GDM1 (cell line): ENCODE results near the gene SDHA.
"Not testable (repeated sequence)": the region's sequence is repeated elsewhere in the genome, so short reads cannot be mapped to it uniquely, and the experiment has no call there.

Experiments
- DNase-seq: peaks from one replicate; lab custom pipeline; 2025; lab: John Stamatoyannopoulos, UW

Gene SDHA

DNA sequence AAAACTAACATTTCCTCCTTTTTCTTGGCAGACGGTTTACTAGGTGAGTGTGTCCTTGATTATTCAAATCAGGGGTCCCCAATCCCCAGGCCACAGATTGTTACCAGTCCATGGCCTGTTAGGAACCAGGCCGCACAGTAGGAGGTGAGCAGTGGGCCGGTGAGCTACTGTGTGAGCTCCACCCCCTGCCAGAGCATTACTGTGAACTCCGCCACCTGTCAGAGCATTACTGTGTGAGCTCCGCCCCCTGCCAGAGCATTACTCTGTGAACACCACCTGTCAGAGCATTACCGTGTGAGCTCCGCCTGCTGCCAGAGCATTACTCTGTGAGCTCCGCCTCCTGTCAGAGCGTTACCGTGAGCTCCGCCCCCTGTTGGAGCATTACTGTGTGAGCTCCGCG, 39.0 kb downstream of the SDHA start:
- no peak for DNase-seq

DNA sequence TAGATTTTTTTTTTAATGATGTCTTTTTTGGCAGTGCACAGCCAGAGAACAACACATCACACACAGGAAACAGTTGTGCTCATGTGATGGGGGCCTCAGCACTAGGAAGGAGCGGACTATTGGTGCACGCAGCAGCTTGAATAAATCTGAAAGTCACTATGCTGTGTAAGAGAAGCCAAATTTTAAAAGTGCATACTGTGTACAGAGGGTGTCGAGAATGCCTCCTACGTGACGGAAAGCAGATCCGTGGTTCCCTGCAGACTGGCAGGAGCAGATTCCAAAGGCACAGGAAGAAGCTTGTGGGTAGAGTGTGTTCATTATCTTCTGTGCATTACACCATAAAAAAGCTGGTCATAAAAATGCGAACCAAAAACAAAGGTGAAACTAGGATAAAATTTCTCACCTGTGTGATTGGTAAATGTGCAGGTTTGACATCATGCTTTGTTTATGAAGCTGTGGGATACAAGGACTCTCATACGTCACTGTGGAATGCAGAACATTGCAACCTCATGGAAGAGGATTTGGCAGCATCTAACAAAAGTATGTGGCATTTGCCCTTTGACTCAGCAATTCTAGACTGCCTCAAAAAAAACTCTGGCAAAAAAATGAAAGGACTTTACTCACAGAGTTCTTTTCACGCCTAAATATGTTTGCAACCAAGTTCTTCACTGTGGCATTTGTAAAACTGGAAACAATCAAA, 45.3 kb downstream of the SDHA start:
- not testable (repeated sequence) for DNase-seq

DNA sequence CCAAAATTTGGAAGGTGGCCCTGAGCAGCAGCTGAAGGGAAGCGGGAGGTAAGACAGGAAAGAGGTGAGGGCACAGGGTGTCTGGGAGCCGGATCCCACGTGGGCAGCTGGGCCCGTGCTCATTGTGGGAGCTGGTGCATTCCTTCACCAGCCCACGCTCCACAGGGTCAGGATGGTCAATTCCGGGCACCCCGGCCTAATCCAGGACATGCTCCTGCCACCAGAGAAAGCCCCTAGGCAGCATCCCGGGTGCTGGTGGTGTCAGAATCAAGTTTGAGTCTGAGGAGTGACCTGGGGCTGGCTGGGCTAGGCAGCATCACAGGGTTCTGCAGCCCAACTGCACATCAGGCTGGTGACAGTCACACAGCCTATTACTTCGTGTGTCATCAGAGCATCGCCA, 46.2 kb downstream of the SDHA start:
- DNase-seq = no peak

DNA sequence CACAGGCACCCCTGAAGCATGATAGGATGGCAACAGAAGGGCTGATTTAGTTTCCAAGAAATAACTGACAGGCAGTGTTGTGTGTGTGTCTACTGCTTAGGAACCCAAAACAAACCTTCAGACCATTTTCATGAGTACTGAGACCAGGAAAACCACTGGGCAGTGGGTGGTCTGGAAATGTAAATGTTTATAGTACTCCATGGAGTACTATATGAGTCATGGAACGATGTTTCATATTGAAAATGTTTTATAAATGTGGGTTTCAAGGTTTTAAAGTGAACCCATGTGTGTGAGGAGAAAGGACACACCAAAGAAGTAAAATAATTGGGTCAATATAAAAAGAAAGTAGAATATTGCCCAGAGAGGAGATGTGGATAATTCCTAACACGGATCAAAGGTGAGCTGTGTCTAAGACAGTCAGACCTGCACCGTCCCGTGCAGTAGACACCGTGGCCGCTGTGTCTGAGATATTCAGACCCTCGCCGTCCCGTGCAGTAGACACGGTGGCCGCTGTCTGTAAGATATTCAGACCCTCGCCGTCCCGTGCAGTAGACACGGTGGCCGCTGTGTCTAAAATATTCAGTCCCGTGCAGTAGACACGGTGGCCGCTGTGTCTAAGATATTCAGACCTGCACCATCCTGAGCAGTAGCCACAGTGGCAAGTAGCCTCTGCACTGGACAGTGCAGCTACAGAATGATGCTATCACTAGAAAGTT, 48.3 kb downstream of the SDHA start:
- DNase-seq = not testable (repeated sequence)

DNA sequence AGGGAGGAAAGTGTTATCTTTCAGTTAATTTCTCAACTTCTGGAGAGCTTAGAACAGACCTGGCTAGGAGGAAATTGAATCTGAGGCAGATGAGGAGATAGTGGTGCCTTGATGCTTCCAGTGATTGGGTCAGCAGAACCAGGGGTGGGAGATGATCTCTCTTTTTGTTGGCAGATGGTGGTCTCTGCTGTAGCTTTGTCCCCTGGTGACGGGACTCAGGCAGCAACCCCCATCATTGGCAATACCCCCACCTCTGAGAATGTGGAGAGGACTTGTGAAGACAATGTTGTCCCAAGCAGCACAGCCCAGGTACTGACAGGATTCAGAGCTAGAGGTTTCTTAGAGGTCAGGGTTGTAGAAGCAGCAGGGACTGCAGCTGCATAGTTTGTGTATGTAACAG, 49.6 kb downstream of the SDHA start:
- DNase-seq = no peak

DNA sequence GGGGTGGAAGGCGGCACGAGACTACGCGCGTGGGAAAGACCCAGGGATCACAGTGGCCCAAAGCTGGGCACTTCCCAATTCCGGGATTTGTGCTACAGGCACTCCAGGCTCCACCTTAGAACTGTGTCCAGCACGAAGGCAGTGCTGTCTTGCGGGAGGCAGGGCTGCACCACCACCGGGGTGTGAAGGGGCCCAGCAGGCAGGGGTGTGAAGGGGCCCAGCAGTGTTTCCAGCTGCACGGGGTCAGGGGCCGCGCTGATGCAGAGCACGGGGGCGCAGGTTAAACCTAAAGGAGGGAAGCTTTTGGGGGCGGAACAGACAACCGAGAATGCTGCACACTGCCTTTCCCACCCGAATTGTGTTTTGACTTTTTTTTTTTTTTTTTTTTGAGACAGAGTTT, 52.2 kb downstream of the SDHA start:
- DNase-seq = no peak

DNA sequence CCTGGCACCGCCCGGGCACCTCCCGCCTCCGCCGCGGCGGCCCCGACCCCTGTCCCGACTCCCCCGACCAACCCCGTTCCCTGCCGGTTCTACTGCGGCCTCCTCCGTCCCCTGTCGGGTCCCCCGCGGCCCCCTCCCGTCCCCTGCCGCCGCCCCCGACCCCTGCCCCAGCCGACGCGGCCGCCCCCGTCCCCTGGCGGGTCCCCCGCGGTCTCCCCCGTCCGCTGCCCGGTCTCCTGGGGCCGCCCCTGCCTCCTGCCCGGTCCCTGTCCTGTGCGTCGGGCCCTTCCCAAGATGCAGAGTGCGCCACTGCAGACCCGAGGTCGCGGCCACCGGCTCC, 53.7 kb downstream of the SDHA start:
- DNase-seq = not testable (repeated sequence)

DNA sequence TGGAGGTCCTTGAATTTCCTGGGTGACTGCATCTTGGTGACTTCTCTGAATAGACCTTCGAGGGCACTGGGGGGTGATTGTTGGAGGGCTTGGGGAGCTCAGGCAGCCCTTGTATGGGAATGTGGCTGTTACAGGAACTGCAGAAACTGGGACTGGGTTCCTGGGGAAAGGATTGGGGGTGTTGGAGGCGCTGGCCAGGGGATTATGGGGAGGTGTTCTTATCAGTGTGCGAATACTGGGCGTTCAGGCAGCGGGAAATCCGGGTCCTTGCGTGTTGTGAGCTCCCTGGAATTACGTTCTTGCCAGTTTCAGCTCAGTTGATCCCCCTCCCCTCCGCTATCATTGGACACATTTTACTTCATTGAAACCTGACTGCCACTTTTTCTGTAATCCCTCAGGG, 55.0 kb downstream of the SDHA start:
- DNase-seq = not testable (repeated sequence)

DNA sequence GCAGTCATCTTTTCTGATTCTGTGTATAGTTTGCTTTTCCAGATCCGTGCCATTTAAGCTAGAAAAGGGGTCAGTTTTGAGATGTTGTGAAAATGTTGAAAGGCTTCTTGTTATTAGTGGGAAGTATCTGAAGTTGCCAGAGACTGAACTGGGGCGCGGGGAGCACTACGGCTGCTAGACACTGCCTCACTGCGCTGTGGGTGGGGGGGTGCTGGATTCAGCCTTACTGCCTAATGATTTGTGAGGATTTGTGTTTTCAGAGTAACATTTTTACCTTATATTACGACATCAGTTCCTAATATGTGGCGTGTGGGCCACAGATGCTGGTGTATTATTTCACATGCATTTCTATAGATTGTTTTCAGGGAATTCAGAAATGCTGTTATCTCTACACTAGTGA, 55.4 kb downstream of the SDHA start:
- not testable (repeated sequence) for DNase-seq

DNA sequence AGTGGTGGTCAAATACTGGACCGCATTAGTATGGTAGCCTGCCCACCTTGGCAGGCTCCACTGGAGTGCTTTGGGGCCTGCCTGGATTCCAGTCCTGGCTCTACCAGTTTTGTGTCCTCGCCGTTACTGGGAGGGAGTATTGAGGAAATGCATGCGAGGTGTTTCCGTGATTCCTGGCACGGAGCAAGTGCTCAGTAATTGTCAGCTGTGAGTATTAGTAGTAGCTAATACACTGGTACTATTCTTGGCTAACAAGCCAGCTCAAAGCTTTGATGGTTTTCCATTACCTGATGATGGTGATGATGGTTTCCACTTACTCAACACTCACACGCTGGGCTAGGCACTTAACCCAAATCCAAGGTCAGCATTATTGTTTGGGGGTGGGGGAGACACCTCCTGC, 56.2 kb downstream of the SDHA start:
- DNase-seq = not testable (repeated sequence)

DNA sequence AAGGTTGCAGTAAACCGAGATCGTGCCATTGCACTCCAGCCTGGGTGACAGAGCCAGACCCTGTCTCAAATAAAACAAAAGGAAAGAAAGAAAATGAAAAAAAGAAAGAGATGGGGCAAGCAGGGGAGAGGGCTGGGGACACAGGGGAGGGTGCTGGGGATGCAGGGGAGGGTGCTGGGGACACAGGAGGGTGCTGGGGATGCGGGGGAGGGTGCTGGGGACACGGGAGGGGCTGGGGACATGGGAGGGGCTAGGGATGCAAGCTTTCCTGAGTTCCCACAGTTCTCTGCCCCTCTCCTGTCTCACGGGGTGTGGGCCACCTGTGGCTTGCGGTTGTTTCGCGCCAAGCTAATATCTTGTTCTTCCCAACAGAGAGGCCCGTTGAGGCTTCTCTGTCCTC, 60.5 kb downstream of the SDHA start:
- no peak for DNase-seq

DNA sequence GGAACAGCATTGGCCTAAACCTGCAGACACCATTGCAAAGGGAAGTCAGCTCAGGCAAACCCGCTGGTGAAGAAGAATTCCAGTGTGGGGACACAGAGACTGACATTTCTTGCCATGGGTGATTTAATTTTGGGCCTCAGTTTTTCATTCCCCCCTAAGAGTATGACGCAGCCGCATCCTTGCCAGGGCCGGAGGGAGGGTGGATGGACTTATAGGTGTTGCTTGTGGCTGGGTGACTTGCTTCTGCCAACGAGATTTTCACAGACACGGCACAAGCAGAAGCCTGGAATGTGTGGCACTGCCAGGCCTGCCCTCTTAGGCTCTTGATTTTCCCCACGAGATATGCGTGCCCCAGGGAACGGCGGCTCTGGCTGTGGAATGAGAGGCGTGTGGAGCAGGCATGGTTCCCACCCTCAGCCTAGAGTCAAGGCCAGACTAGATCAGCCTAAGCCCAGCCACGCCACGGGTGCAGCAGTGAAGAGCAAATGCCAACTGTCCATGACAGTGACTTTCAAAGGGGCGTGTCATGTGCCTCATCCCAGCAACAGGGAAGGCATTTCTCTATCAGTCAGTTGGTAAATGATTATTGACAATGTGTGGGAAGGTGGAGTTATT, 61.0 kb downstream of the SDHA start:
- DNase-seq = not testable (repeated sequence)

DNA sequence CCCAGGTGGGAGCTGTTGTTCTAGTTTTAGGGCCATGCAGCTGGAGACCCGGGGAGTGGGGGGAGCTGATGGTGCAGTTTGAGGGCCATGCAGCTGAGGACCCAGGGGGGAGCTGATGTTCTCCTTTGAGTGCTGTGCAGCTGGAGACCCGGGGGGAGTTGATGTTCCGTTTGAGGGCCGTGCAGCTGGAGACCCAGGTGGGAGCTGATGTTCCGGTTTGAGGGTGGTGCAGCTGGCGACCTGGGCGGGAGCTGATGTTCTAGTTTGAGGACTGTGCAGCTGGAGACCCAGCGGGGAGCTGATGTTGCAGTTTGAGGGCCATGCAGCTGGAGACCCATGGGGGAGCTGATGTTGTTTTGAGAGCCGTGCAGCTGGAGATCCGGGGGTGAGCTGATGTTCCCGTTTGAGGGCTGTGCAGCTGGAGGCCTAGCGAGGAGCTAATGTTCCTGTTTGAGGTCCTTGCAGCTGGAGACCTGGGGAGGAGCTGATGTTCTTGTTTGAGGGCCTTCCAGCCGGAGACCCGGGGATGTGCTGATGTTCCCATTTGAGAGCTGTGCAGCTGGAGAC, 68.0 kb downstream of the SDHA start:
- DNase-seq = no peak

DNA sequence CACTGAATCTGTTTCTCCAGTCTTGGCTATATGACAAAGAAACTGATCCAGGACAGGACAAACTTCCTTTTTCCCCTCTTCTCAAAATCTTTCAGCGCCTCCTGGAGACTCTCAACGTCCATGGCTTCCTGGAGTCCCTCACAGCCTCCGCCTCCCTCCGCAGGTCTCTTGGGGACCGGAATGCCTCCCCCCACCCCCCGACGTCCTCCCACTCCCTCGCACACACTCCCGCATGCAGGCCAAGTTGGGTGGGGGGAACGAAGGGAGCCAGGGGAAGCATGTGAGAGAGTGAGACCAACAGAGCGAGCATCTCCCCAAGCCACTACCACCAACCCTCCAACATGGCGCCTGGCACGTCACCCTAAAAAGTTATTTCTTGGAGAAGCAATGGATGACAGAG, 72.1 kb downstream of the SDHA start:
- not testable (repeated sequence) for DNase-seq

DNA sequence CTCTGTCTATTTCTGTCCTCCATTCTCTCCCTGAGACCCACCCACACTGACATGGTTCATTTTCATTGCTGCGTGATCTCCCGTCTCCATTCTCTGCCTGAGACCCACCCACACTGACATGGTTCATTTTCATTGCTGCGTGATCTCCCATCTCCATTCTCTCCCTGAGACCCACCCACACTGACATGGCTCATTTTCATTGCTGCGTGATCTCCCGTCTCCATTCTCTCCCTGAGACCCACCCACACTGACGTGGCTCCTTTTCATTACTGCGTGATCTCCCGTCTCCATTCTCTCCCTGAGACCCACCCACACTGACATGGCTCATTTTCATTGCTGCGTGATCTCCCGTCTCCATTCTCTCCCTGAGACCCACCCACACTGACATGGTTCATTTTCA, 73.2 kb downstream of the SDHA start:
- not testable (repeated sequence) for DNase-seq

DNA sequence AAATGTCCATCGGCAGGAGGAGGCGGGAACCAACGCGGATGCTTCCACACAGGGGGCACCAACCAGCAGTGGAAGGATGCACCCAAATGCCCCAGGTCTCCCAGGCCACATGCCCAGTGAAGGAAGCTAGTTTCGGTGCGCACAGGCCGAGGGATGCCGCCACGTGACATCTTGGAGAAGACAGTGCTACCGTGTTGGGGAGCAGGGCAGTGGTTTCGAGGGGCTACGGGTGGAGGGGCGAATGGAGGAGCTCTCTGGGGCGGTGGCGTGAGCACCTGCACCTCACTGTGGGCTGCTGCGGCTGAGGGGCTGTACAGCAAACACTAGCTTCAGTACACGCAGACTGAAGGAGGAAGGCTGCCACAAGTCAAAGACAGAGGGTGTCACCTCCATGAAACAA, 76.7 kb downstream of the SDHA start:
- not testable (repeated sequence) for DNase-seq

DNA sequence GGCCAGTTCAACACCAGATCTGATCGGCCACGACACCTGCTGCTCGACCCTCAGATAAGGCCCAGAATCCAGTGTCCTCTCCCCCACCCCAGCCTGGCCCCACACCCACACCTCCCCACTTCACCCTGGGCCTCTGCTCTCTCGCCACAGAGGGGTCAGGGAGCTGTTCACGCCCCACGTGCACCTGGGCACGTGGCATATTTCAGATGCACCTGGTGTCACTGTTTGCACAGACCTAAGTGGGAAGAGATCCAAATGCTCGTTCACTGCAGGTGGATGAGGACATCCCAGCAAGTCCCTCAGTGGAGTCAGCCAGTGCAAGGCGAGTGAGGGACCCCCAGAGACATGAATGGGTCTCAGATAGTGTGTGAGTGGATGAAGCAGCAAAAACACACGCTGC, 78.1 kb downstream of the SDHA start:
- DNase-seq = not testable (repeated sequence)

DNA sequence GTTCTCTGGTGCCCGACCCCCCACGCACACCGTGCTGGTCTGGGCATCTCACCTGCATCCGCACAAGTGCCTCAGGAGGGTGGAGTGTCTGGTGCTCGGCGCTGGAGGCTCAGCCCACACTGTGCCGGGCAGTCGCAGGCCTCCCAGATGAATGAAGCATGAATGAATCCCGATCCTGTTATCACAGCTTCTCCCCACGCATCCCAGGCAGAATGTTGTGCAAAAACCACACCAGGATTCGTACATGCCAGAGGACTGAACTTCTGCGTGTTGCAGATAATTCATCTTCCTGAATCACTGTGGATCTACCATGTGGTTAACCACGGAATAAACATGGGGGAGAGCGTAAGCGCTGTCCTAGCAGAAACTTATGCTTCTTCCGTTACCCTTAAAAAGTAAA, 78.8 kb downstream of the SDHA start:
- DNase-seq = not testable (repeated sequence)

DNA sequence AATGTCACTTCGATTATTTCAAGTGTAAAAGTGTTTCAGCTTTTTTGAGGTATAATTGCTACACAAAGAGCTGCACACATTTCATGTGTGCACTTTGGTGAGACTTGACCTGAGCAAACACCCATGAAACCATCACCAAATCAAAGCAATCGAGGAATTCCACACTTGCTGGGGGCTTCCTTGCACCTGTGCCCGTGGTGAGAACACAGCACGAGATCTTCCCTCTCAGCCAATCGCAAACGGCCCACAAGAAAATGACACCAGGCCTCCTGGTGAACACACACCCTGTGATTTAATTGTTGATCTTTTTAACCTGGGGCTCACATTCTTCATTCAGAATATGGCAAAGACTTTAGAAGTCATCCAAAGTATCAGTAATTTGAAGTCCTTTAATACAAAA, 79.3 kb downstream of the SDHA start:
- not testable (repeated sequence) for DNase-seq

DNA sequence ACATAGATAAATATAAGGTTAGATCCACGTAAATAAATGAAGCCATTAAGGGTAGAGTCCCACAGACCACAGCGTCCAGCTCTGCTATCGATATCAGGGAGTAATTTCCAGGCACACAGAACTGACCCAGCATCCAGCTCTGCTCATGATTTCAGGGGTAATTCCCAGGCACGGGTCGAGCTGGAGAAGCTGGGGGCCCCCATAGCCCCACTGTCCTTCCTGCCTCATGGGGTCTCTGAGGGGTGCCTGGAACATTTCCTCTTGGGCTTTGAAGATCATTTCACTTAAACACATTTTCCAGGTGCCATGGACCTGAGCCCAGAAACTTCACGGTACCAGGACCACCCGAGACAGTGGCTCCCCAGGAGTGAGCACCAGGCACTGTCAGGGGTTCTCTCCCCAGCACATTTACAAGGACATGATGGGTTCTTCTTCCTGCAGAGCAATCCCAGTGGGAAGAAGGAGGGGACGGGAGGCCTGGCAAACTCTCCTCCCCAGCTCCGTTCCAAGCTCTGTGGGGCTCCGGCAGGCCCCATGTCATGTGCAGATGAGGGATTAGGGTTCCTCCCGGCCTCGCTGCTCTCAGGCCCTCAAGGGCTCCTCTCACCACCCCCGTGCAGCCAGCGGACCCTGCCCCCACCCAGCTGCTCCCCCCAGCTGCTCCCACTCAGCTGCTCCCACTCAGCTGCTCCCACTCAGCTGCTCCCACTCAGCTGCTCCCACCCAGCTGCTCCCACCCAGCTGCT, 80.0 kb downstream of the SDHA start:
- DNase-seq = not testable (repeated sequence)

DNA sequence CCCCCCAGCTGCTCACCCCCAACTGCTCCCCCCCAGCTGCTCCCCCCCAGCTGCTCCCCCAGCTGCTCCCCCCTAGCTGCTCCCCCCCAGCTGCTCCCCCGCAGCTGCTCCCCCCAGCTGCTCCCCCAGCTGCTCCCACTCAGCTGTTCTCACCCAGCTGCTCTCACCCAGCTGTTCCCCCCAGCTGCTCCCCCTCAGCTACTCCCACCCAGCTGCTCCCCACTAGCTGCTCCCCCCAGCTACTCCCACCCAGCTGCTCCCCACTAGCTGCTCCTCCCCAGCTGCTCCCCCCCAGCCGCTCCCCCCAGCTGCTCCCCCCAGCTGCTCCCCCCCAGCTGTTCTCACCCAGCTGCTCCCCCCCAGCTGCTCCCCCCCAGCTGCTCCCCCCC, 80.6 kb downstream of the SDHA start:
- no peak for DNase-seq

DNA sequence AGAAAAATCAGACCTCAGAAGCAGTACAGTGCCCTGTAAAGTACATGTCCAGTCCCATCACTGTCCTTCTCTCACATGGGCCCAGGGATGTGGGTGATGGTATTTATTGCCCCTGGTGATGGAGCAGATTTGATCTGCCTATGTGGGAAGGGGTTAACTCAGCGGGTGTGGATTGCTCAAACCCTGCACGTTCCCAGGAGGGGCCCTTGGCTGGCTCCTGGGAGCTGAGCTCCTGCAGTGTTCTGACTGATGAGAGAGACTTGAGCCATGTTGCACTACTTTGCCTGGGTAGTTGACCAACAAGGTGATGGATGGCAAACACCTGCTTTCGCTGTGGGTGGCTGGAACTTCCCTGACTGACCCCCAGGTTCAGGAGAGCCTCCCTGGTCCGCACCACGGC, 81.8 kb downstream of the SDHA start:
- not testable (repeated sequence) for DNase-seq
